ENCODE measurements around the gene MRPL36.
"Not testable (repeated sequence)": the region's sequence is repeated elsewhere in the genome, so short reads cannot be mapped to it uniquely, and the experiment has no call there.

Gene MRPL36

GRCh38 chr5:1799602-1800471, at the start of gene MRPL36:
Gene MRPL36 (minus strand): TSS chr5:1799837. CDS start chr5:1798935, 902 bp downstream.
- peak; percentile 86 to 94 for DNase-seq (ENCODE audit: low read depth in 2 of 2)

- no peak for DNase-seq (ENCODE audit: low read depth in 2 of 2)
Observed at GRCh38 chr5:1847611-1848010, 48.0 kb upstream of the MRPL36 start.

GRCh38 chr5:1847056-1847455, 47.4 kb upstream of the MRPL36 start:
- no peak for DNase-seq (ENCODE audit: low read depth in 2 of 2)

- no peak for DNase-seq (ENCODE audit: low read depth in 2 of 2)
Observed at GRCh38 chr5:1846583-1846982, 46.9 kb upstream of the MRPL36 start.

GRCh38 chr5:1845696-1846095, 46.1 kb upstream of the MRPL36 start:
- no peak for DNase-seq (ENCODE audit: low read depth in 2 of 2)

GRCh38 chr5:1844708-1845436, 45.2 kb upstream of the MRPL36 start:
- no peak for DNase-seq (ENCODE audit: low read depth in 2 of 2)

GRCh38 chr5:1843761-1844160, 44.1 kb upstream of the MRPL36 start:
- DNase-seq (ENCODE audit: low read depth in 2 of 2): not testable (repeated sequence)

GRCh38 chr5:1842004-1842819, 42.6 kb upstream of the MRPL36 start:
- no peak for DNase-seq (ENCODE audit: low read depth in 2 of 2)

GRCh38 chr5:1840741-1841521, 41.3 kb upstream of the MRPL36 start:
- DNase-seq (ENCODE audit: low read depth in 2 of 2): no peak

GRCh38 chr5:1840071-1840547, 40.5 kb upstream of the MRPL36 start:
- no peak for DNase-seq (ENCODE audit: low read depth in 2 of 2)

GRCh38 chr5:1838013-1838412, 38.4 kb upstream of the MRPL36 start:
- DNase-seq (ENCODE audit: low read depth in 2 of 2): no peak

GRCh38 chr5:1836891-1837880, 37.5 kb upstream of the MRPL36 start:
- no peak for DNase-seq (ENCODE audit: low read depth in 2 of 2)

GRCh38 chr5:1836176-1836890, 36.7 kb upstream of the MRPL36 start:
- no peak for DNase-seq (ENCODE audit: low read depth in 2 of 2)

GRCh38 chr5:1835431-1835830, 35.8 kb upstream of the MRPL36 start:
- no peak for DNase-seq (ENCODE audit: low read depth in 2 of 2)

GRCh38 chr5:1834721-1835429, 35.2 kb upstream of the MRPL36 start:
- DNase-seq (ENCODE audit: low read depth in 2 of 2): no peak

- DNase-seq (ENCODE audit: low read depth in 2 of 2): no peak
Observed at GRCh38 chr5:1834022-1834551, 34.5 kb upstream of the MRPL36 start.

- DNase-seq (ENCODE audit: low read depth in 2 of 2): no peak
Observed at GRCh38 chr5:1833264-1834021, 33.8 kb upstream of the MRPL36 start.
